ENCODE data around the gene CAMTA1. TPM values are rescaled to one million over a fixed set of nuclear protein-coding genes. Genes with fewer than 3 reads are reported as not detected.

CAMTA1 gene
- total RNA-seq, 1 experiment from 2014 or later, result 82.2 TPM

DNA sequence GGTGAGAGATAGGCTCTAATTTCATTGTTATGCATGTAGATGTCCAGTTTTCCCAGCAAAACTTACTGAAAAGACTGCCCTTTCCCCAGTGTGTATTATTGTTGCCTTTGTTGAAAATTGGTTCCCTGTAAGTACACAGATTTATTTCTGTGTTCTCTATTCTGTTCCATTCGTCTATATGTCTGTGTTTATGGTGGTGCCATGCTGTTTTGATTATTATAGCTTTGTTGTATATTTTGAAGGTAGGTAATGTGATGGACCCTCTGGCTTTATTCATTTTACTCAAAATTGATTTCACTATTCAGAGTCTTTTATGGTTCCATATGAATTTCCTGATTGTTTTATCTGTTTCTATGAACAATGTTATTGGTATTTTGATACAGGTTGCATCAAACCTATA is 610.0 kb downstream of the CAMTA1 start:
- Histone ChIP-seq H3K27me3 (ENCODE audit: control insufficient read depth, insufficient read depth, low read length) (no peaks in the 10 kb centered on the region), H3K4me1 (ENCODE audit: control insufficient read depth, insufficient read depth, low read length) (no peaks in the 10 kb centered on the region), H3K36me3 (ENCODE audit: control insufficient read depth, insufficient read depth, low read length) (no peaks in the 10 kb centered on the region), H3K27ac (ENCODE audit: low read length) (no peak overlapping the region), H3K4me3 (ENCODE audit: low read depth in 2 of 2, low read length in 2 of 2) (no peak overlapping the region), H3K9me3 (ENCODE audit: control insufficient read depth, insufficient read depth, low read depth, low read length) (peaks cover 15% of the 10 kb centered on the region; the same call in 1 of the 2 replicates)
- BruUV-seq (replicated peaks), result no TSS peak
- TF ChIP-seq, protein P1, sequence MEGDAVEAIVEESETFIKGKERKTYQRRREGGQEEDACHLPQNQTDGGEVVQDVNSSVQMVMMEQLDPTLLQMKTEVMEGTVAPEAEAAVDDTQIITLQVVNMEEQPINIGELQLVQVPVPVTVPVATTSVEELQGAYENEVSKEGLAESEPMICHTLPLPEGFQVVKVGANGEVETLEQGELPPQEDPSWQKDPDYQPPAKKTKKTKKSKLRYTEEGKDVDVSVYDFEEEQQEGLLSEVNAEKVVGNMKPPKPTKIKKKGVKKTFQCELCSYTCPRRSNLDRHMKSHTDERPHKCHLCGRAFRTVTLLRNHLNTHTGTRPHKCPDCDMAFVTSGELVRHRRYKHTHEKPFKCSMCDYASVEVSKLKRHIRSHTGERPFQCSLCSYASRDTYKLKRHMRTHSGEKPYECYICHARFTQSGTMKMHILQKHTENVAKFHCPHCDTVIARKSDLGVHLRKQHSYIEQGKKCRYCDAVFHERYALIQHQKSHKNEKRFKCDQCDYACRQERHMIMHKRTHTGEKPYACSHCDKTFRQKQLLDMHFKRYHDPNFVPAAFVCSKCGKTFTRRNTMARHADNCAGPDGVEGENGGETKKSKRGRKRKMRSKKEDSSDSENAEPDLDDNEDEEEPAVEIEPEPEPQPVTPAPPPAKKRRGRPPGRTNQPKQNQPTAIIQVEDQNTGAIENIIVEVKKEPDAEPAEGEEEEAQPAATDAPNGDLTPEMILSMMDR (IDR thresholded peaks at IDR 0.05), result no peak
- TF ChIP-seq, protein P2, sequence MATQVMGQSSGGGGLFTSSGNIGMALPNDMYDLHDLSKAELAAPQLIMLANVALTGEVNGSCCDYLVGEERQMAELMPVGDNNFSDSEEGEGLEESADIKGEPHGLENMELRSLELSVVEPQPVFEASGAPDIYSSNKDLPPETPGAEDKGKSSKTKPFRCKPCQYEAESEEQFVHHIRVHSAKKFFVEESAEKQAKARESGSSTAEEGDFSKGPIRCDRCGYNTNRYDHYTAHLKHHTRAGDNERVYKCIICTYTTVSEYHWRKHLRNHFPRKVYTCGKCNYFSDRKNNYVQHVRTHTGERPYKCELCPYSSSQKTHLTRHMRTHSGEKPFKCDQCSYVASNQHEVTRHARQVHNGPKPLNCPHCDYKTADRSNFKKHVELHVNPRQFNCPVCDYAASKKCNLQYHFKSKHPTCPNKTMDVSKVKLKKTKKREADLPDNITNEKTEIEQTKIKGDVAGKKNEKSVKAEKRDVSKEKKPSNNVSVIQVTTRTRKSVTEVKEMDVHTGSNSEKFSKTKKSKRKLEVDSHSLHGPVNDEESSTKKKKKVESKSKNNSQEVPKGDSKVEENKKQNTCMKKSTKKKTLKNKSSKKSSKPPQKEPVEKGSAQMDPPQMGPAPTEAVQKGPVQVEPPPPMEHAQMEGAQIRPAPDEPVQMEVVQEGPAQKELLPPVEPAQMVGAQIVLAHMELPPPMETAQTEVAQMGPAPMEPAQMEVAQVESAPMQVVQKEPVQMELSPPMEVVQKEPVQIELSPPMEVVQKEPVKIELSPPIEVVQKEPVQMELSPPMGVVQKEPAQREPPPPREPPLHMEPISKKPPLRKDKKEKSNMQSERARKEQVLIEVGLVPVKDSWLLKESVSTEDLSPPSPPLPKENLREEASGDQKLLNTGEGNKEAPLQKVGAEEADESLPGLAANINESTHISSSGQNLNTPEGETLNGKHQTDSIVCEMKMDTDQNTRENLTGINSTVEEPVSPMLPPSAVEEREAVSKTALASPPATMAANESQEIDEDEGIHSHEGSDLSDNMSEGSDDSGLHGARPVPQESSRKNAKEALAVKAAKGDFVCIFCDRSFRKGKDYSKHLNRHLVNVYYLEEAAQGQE (IDR thresholded peaks at IDR 0.05; ENCODE audit: insufficient read depth in 1 of 2, low read depth in 2 of 2, low read length in 1 of 2), result no peak
- TF ChIP-seq SIN3A (IDR thresholded peaks at IDR 0.05; ENCODE audit: borderline replicate concordance, insufficient read depth, low read depth, low read length), result no peak
- TF ChIP-seq POLR2AphosphoS5 (IDR thresholded peaks at IDR 0.05; ENCODE audit: low read depth, low read length), result no peak
- TF ChIP-seq TCF7L2 (IDR thresholded peaks at IDR 0.05; ENCODE audit: low read depth, low read length), result no peak
- intact Hi-C loops (cut with micrococcal nuclease; ENCODE audit: unreplicated experiment), result no loop called here
- DNase-seq (ENCODE audit: low read depth, low spot score) (no peak), ATAC-seq (no peak)
- ChIA-PET CTCF (no interaction called here), POLR2A (no interaction called here)
- in situ Hi-C loops (cut with HindIII; ENCODE audit: low pct_unique_long_range_greater_than_20kb, low sequenced_read_pairs), result no loop called here

GRCh38 chr1:7398982-7399381 is 613.7 kb downstream of the CAMTA1 start:
- no TSS peak for BruUV-seq (replicated peaks)
- intact Hi-C loops (cut with micrococcal nuclease; ENCODE audit: unreplicated experiment) (no loop called here), in situ Hi-C loops (cut with HindIII; ENCODE audit: low pct_unique_long_range_greater_than_20kb, low sequenced_read_pairs) (no loop called here)
- Histone ChIP-seq H3K4me1 (ENCODE audit: control insufficient read depth, insufficient read depth, low read length) (peaks cover 14% of the 10 kb centered on the region), H3K4me3 (ENCODE audit: low read depth in 2 of 2, low read length in 2 of 2) (no peak overlapping the region), H3K27me3 (ENCODE audit: control insufficient read depth, insufficient read depth, low read length) (no peaks in the 10 kb centered on the region), H3K27ac (ENCODE audit: low read length) (no peak overlapping the region), H3K9me3 (ENCODE audit: control insufficient read depth, insufficient read depth, low read depth, low read length) (peaks cover 20% of the 10 kb centered on the region; the same call in 1 of the 2 replicates), H3K36me3 (ENCODE audit: control insufficient read depth, insufficient read depth, low read length) (no peaks in the 10 kb centered on the region)
- no peak for ATAC-seq
- ChIA-PET CTCF (no interaction called here), POLR2A (no interaction called here)
- DNase-seq (ENCODE audit: low read depth, low spot score), result no peak
- TF ChIP-seq POLR2AphosphoS5 (IDR thresholded peaks at IDR 0.05; ENCODE audit: low read depth, low read length) (no peak), SIN3A (IDR thresholded peaks at IDR 0.05; ENCODE audit: borderline replicate concordance, insufficient read depth, low read depth, low read length) (no peak), TCF7L2 (IDR thresholded peaks at IDR 0.05; ENCODE audit: low read depth, low read length) (no peak)
- TF ChIP-seq, protein P1 (IDR thresholded peaks at IDR 0.05), result no peak
- TF ChIP-seq, protein P2 (IDR thresholded peaks at IDR 0.05; ENCODE audit: insufficient read depth in 1 of 2, low read depth in 2 of 2, low read length in 1 of 2), result no peak
